K562 (cell line): Measurements from ENCODE around the gene DIP2A. TPM values are rescaled to one million over a fixed set of nuclear protein-coding genes. Genes with fewer than 3 reads are reported as not detected.

Experiments
- CC2D1A ChIP-seq: fragments of 450-650 bp; IDR thresholded peaks from 2 replicates; pipeline ENCODE4 v1.6.1; 2017; ENCODE audit warnings: mild to moderate bottlenecking
- KDM1A ChIP-seq, 2 experiments: fragments of 450-650 bp; IDR thresholded peaks; 2 replicates each; pipeline ENCODE4 v1.6.1; 2016; ENCODE audit warnings: mild to moderate bottlenecking in 2 of 2
- LCOR ChIP-seq: sonication (generic); formaldehyde crosslinking; IDR thresholded peaks from 2 replicates; pipeline ENCODE4 v1.8.0; 2022; ENCODE audit warnings: mild to moderate bottlenecking, missing genetic modification reagents
- MTA2 ChIP-seq: fragments of 450-650 bp; IDR thresholded peaks from 2 replicates; pipeline ENCODE4 v1.6.1; 2016; ENCODE audit warnings: low read depth
- MXI1 ChIP-seq: IDR thresholded peaks from 2 replicates; pipeline ENCODE4 v1.6.1; 2011; ENCODE audit warnings: low read depth, mild to moderate bottlenecking, improper control_type of control experiment, low read length
- PHF8 ChIP-seq: fragments of 200-600 bp; sonication (generic); IDR thresholded peaks from 2 replicates; pipeline ENCODE4 v1.6.1; 2012; ENCODE audit warnings: mixed run types, mild to moderate bottlenecking, inconsistent platforms, low read length, moderate library complexity, borderline replicate concordance
- POLR2B ChIP-seq: fragments of 450-650 bp; IDR thresholded peaks from 2 replicates; pipeline ENCODE4 v1.6.1; 2018; ENCODE audit warnings: low read depth; ENCODE audit not compliant: partially characterized antibody
- SAFB2 ChIP-seq: fragments of 200-400 bp; formaldehyde crosslinking; IDR thresholded peaks from 2 replicates; pipeline ENCODE4 v1.6.1; 2018; ENCODE audit warnings: borderline replicate concordance, low read length, low read depth, moderate library complexity; ENCODE audit not compliant: severe bottlenecking
- TAL1 ChIP-seq: fragments of 450-650 bp; IDR thresholded peaks from 2 replicates; pipeline ENCODE4 v1.6.1; 2016; ENCODE audit warnings: mild to moderate bottlenecking
- ZBTB17 ChIP-seq: fragments of 450-650 bp; formaldehyde crosslinking; IDR thresholded peaks from 2 replicates; pipeline ENCODE4 v1.4.0; 2020; ENCODE audit warnings: mild to moderate bottlenecking
- ZKSCAN8 ChIP-seq: fragments of 200-800 bp; sonication (Bioruptor generic); IDR thresholded peaks from 2 replicates; pipeline ENCODE4 v1.6.1; 2016; ENCODE audit warnings: missing genetic modification characterization, missing compliant biosample characterization
- polyA plus RNA-seq, 8 experiments: library from polyadenylated mRNA; depleted of rRNA in 4 of 8; stranded (reverse) in 5 of 8; unstranded in 3 of 8; fragments of >200 nt; fragmentation: Nextera tagmentation in 2 of 8; fragmentation: Illumina TruSeq in 1 of 8; extraction: Ambion mirVana in 2 of 8; extraction: Trizol in 1 of 8; gene quantifications; 2 replicates each; pipeline versions ENCODE4 v1.2.1 to v1.2.3, GENCODE V29; 2011 to 2014; ENCODE audit warnings: inconsistent platforms in 1 of 8, missing spikeins in 1 of 8
- total RNA-seq, 7 experiments: library from RNA; depleted of rRNA in 6 of 7; stranded (reverse); fragments of >200 nt in 6 of 7; fragmentation: Illumina TruSeq in 2 of 7; extraction: Trizol in 2 of 7; gene quantifications; 2 replicates each; pipeline versions ENCODE4 v1.2.1 to v1.2.3, GENCODE V29; 2011 to 2021; ENCODE audit warnings: low replicate concordance in 1 of 7
- TF ChIP-seq, protein P1 (sequence below): sonication (generic); formaldehyde crosslinking; IDR thresholded peaks from 2 replicates; pipeline ENCODE4 v1.8.1; 2023; ENCODE audit warnings: missing genetic modification reagents, mild to moderate bottlenecking, borderline replicate concordance
- TF ChIP-seq, protein P2 (sequence below): fragments of 450-650 bp; IDR thresholded peaks from 2 replicates; pipeline ENCODE4 v1.6.1; 2016
- TF ChIP-seq, protein P3 (sequence below): fragments of 200-800 bp; sonication (Bioruptor generic); IDR thresholded peaks from 2 replicates; pipeline ENCODE4 v1.6.1; 2017; ENCODE audit warnings: missing genetic modification characterization, missing compliant biosample characterization
- TF ChIP-seq, protein P4 (sequence below): sonication (generic); IDR thresholded peaks from 2 replicates; pipeline ENCODE4 v1.6.1; 2016

DIP2A gene
- total and polyA plus RNA-seq, 9 of the 15 experiments (the other 6 are each of a cell fraction or from before 2014, with no cell fraction given): 4.3 to 34.5 (median 20.3) TPM

DNA sequence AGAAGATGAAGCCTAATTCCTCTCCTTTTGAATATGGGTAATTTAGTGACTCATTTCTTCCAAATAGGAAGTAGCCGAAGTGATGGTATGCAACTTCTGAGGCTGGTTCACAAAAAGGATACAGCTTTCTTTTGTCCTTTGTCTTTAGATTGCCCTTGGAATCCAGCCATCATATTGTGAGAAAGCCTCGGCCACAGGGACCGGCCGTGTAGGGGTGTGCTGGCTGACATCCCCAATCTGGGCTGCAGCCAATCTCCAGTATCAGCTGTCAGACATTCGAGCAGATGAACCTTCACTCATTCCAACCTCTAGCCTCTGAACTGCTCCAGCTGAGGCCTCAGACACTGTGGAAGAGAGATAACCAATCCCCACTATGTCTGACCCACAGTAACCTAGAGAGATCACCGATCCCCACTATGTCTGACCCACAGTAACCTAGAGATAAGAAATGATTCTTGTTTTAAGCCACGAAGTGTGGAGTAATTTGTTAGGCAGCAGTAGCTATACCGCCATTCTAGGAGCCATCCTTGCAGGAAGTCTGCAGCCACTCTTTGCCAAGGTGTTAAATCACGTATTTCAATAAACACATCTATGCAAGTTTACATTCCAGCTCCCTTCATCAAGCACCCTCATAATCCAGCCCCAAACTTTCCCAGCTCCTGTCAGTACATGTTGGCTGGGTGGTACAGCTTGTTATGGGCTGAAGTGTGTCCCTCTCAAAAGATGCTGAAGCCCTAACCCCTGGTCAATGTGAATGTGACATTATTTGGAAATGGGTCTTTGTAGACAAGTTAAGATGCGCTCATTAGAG lies 2.9 kb upstream of the DIP2A start (continued):
- TF ChIP-seq, protein P1, sequence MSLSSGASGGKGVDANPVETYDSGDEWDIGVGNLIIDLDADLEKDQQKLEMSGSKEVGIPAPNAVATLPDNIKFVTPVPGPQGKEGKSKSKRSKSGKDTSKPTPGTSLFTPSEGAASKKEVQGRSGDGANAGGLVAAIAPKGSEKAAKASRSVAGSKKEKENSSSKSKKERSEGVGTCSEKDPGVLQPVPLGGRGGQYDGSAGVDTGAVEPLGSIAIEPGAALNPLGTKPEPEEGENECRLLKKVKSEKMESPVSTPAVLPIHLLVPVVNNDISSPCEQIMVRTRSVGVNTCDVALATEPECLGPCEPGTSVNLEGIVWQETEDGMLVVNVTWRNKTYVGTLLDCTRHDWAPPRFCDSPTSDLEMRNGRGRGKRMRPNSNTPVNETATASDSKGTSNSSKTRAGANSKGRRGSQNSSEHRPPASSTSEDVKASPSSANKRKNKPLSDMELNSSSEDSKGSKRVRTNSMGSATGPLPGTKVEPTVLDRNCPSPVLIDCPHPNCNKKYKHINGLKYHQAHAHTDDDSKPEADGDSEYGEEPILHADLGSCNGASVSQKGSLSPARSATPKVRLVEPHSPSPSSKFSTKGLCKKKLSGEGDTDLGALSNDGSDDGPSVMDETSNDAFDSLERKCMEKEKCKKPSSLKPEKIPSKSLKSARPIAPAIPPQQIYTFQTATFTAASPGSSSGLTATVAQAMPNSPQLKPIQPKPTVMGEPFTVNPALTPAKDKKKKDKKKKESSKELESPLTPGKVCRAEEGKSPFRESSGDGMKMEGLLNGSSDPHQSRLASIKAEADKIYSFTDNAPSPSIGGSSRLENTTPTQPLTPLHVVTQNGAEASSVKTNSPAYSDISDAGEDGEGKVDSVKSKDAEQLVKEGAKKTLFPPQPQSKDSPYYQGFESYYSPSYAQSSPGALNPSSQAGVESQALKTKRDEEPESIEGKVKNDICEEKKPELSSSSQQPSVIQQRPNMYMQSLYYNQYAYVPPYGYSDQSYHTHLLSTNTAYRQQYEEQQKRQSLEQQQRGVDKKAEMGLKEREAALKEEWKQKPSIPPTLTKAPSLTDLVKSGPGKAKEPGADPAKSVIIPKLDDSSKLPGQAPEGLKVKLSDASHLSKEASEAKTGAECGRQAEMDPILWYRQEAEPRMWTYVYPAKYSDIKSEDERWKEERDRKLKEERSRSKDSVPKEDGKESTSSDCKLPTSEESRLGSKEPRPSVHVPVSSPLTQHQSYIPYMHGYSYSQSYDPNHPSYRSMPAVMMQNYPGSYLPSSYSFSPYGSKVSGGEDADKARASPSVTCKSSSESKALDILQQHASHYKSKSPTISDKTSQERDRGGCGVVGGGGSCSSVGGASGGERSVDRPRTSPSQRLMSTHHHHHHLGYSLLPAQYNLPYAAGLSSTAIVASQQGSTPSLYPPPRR (CRISPR knock-in tag): peak; percentile 84; the same call in 1 of the 2 replicates
- no peak for TF ChIP-seq POLR2B
- no peak for TF ChIP-seq PHF8
- TF ChIP-seq CC2D1A: peak; percentile 89; the same call in 1 of the 2 replicates
- TF ChIP-seq LCOR (CRISPR knock-in tag): peak; percentile 90
- TF ChIP-seq, protein P2, sequence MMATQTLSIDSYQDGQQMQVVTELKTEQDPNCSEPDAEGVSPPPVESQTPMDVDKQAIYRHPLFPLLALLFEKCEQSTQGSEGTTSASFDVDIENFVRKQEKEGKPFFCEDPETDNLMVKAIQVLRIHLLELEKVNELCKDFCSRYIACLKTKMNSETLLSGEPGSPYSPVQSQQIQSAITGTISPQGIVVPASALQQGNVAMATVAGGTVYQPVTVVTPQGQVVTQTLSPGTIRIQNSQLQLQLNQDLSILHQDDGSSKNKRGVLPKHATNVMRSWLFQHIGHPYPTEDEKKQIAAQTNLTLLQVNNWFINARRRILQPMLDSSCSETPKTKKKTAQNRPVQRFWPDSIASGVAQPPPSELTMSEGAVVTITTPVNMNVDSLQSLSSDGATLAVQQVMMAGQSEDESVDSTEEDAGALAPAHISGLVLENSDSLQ: peak; percentile 84
- peak; percentile 92 for TF ChIP-seq ZBTB17
- TF ChIP-seq, protein P3, sequence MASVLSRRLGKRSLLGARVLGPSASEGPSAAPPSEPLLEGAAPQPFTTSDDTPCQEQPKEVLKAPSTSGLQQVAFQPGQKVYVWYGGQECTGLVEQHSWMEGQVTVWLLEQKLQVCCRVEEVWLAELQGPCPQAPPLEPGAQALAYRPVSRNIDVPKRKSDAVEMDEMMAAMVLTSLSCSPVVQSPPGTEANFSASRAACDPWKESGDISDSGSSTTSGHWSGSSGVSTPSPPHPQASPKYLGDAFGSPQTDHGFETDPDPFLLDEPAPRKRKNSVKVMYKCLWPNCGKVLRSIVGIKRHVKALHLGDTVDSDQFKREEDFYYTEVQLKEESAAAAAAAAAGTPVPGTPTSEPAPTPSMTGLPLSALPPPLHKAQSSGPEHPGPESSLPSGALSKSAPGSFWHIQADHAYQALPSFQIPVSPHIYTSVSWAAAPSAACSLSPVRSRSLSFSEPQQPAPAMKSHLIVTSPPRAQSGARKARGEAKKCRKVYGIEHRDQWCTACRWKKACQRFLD (CRISPR knock-in tag): peak; percentile 69; the same call in 1 of the 2 replicates
- TF ChIP-seq KDM1A (IDR thresholded peaks at IDR 0.05): peak; percentile 98
- no peak for TF ChIP-seq SAFB2
- TF ChIP-seq, protein P4, sequence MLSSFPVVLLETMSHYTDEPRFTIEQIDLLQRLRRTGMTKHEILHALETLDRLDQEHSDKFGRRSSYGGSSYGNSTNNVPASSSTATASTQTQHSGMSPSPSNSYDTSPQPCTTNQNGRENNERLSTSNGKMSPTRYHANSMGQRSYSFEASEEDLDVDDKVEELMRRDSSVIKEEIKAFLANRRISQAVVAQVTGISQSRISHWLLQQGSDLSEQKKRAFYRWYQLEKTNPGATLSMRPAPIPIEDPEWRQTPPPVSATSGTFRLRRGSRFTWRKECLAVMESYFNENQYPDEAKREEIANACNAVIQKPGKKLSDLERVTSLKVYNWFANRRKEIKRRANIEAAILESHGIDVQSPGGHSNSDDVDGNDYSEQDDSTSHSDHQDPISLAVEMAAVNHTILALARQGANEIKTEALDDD: peak; percentile 100
- peak; percentile 69; the same call in 1 of the 2 replicates for TF ChIP-seq MXI1
- TF ChIP-seq ZKSCAN8 (CRISPR knock-in tag): peak; percentile 46; the same call in 1 of the 2 replicates
- peak; percentile 80 for TF ChIP-seq MTA2
- peak; percentile 93 for TF ChIP-seq TAL1
